H1 (cell line): Measurements from ENCODE around the gene CRAT. TPM values are rescaled to one million over a fixed set of nuclear protein-coding genes. Genes with fewer than 3 reads are reported as not detected.

Experiments
- CHD1 ChIP-seq: IDR thresholded peaks from 2 replicates; pipeline ENCODE4 v1.6.1; 2012; ENCODE audit warnings: low read depth, low read length, improper control_type of control experiment
- CTCF ChIP-seq, 3 experiments: IDR thresholded peaks; 1 replicate in 2 of 3; 2 replicates in 1 of 3; pipeline versions ENCODE4 v1.5.1 to v1.6.1; 2011; ENCODE audit warnings: low read length in 3 of 3, mild to moderate bottlenecking in 3 of 3, inconsistent platforms in 2 of 3, low read depth in 1 of 3, moderate library complexity in 1 of 3; ENCODE audit not compliant: insufficient read depth in 1 of 3; ENCODE audit errors: control extremely low read depth in 1 of 3
- FOSL1 ChIP-seq: IDR thresholded peaks from 2 replicates; pipeline ENCODE4 v1.6.1; 2011; ENCODE audit warnings: mild to moderate bottlenecking, low read depth, low read length, moderate library complexity; ENCODE audit not compliant: insufficient read depth
- HDAC2 ChIP-seq, 2 experiments: fragments of 300-600 bp in 1 of 2; sonication (generic) in 1 of 2; IDR thresholded peaks; 2 replicates each; pipeline ENCODE4 v1.6.1; 2011 to 2012; ENCODE audit warnings: low read depth in 2 of 2, low read length in 2 of 2, mild to moderate bottlenecking in 2 of 2, moderate library complexity in 2 of 2, borderline replicate concordance in 1 of 2, inconsistent platforms in 1 of 2
- JUND ChIP-seq: IDR thresholded peaks from 2 replicates; pipeline ENCODE4 v1.6.1; 2011; ENCODE audit warnings: mild to moderate bottlenecking, improper control_type of control experiment, low read length
- NANOG ChIP-seq: IDR thresholded peaks from 2 replicates; pipeline ENCODE4 v1.6.1; 2011; ENCODE audit warnings: low read length, low read depth, mild to moderate bottlenecking, inconsistent platforms; ENCODE audit not compliant: insufficient read depth, poor library complexity, severe bottlenecking
- NRF1 ChIP-seq: IDR thresholded peaks from 2 replicates; pipeline ENCODE4 v1.6.1; 2011; ENCODE audit warnings: mild to moderate bottlenecking, low read depth, low read length, improper control_type of control experiment
- YY1 ChIP-seq: IDR thresholded peaks from 2 replicates; pipeline ENCODE4 v1.6.1; 2011; ENCODE audit warnings: low read depth, mild to moderate bottlenecking, low read length
- polyA plus RNA-seq, 7 experiments: library from polyadenylated mRNA; depleted of rRNA in 3 of 7; stranded (reverse) in 5 of 7; unstranded in 2 of 7; fragments of >200 nt in 5 of 7; fragments of 200-250 nt in 2 of 7; gene quantifications; 1 replicate in 5 of 7; 2 replicates in 1 of 7; 4 replicates in 1 of 7; pipeline versions ENCODE4 v1.2.1 to v1.2.3, GENCODE V29; 2011 to 2013; ENCODE audit warnings: missing spikeins in 2 of 7, mixed read lengths in 2 of 7
- total RNA-seq: library from RNA; stranded (reverse); fragmentation: NEBNext Ultra II Directional; extraction: Animal tissue kit (Norgen Biotek cat#: 25700); gene quantifications from 2 replicates; pipeline ENCODE4 v1.2.1, GENCODE V29; 2021
- TF ChIP-seq, protein P1 (sequence below): fragments of 300-600 bp; sonication (generic); IDR thresholded peaks from 2 replicates; pipeline ENCODE4 v1.7.1; 2012; ENCODE audit warnings: low read length, moderate library complexity, mild to moderate bottlenecking, inconsistent platforms; ENCODE audit not compliant: insufficient replicate concordance

Gene CRAT
- total and polyA plus RNA-seq, 2 of the 8 experiments (the other 6 are each of a cell fraction or from before 2014, with no cell fraction given): 8.2 to 17.3 TPM

DNA sequence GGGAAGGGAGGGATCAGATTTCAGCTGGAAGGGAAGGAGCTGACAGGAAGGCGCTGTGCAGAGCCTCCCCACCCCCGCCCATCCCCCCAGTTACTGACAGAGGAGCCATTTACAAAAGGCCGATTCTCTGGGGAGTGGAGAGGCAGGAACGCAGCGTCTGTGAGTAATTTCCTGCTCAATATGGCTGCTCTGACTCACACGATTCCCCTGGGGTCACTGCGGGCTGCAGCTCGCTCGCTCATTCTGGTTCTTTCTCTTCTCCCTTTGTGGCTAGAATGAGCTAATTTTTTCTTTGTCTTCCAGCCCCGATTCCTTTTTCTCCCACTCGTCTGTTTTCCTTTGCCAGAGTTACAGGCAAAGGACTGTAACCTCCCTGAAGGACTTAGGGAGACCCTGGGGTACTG is 29.4 kb upstream of the CRAT start (continued):
- TF ChIP-seq, protein P1, sequence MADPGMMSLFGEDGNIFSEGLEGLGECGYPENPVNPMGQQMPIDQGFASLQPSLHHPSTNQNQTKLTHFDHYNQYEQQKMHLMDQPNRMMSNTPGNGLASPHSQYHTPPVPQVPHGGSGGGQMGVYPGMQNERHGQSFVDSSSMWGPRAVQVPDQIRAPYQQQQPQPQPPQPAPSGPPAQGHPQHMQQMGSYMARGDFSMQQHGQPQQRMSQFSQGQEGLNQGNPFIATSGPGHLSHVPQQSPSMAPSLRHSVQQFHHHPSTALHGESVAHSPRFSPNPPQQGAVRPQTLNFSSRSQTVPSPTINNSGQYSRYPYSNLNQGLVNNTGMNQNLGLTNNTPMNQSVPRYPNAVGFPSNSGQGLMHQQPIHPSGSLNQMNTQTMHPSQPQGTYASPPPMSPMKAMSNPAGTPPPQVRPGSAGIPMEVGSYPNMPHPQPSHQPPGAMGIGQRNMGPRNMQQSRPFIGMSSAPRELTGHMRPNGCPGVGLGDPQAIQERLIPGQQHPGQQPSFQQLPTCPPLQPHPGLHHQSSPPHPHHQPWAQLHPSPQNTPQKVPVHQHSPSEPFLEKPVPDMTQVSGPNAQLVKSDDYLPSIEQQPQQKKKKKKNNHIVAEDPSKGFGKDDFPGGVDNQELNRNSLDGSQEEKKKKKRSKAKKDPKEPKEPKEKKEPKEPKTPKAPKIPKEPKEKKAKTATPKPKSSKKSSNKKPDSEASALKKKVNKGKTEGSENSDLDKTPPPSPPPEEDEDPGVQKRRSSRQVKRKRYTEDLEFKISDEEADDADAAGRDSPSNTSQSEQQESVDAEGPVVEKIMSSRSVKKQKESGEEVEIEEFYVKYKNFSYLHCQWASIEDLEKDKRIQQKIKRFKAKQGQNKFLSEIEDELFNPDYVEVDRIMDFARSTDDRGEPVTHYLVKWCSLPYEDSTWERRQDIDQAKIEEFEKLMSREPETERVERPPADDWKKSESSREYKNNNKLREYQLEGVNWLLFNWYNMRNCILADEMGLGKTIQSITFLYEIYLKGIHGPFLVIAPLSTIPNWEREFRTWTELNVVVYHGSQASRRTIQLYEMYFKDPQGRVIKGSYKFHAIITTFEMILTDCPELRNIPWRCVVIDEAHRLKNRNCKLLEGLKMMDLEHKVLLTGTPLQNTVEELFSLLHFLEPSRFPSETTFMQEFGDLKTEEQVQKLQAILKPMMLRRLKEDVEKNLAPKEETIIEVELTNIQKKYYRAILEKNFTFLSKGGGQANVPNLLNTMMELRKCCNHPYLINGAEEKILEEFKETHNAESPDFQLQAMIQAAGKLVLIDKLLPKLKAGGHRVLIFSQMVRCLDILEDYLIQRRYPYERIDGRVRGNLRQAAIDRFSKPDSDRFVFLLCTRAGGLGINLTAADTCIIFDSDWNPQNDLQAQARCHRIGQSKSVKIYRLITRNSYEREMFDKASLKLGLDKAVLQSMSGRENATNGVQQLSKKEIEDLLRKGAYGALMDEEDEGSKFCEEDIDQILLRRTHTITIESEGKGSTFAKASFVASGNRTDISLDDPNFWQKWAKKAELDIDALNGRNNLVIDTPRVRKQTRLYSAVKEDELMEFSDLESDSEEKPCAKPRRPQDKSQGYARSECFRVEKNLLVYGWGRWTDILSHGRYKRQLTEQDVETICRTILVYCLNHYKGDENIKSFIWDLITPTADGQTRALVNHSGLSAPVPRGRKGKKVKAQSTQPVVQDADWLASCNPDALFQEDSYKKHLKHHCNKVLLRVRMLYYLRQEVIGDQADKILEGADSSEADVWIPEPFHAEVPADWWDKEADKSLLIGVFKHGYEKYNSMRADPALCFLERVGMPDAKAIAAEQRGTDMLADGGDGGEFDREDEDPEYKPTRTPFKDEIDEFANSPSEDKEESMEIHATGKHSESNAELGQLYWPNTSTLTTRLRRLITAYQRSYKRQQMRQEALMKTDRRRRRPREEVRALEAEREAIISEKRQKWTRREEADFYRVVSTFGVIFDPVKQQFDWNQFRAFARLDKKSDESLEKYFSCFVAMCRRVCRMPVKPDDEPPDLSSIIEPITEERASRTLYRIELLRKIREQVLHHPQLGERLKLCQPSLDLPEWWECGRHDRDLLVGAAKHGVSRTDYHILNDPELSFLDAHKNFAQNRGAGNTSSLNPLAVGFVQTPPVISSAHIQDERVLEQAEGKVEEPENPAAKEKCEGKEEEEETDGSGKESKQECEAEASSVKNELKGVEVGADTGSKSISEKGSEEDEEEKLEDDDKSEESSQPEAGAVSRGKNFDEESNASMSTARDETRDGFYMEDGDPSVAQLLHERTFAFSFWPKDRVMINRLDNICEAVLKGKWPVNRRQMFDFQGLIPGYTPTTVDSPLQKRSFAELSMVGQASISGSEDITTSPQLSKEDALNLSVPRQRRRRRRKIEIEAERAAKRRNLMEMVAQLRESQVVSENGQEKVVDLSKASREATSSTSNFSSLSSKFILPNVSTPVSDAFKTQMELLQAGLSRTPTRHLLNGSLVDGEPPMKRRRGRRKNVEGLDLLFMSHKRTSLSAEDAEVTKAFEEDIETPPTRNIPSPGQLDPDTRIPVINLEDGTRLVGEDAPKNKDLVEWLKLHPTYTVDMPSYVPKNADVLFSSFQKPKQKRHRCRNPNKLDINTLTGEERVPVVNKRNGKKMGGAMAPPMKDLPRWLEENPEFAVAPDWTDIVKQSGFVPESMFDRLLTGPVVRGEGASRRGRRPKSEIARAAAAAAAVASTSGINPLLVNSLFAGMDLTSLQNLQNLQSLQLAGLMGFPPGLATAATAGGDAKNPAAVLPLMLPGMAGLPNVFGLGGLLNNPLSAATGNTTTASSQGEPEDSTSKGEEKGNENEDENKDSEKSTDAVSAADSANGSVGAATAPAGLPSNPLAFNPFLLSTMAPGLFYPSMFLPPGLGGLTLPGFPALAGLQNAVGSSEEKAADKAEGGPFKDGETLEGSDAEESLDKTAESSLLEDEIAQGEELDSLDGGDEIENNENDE: no peak
- no peak for TF ChIP-seq NANOG
- TF ChIP-seq JUND: peak; percentile 38; the same call in 1 of the 2 replicates
- TF ChIP-seq NRF1: no peak
- TF ChIP-seq YY1: peak; percentile 90
- TF ChIP-seq CHD1: no peak
- TF ChIP-seq FOSL1: no peak
- TF ChIP-seq CTCF (IDR thresholded peaks at IDR 0.05; ENCODE audit: control extremely low read depth in 1 of 3, insufficient read depth in 1 of 3, low read depth in 1 of 3, low read length in 3 of 3): no peak
- peak in 1 of 2 experiments; percentile 86; a peak in 2 of 4 replicates for TF ChIP-seq HDAC2 (IDR thresholded peaks at IDR 0.05; ENCODE audit: borderline replicate concordance in 1 of 2, low read depth in 2 of 2, low read length in 2 of 2)
